Transverse colon (tissue), 4 donors: Measurements from ENCODE around the gene EPB42. TPM values are rescaled to one million over a fixed set of nuclear protein-coding genes. Genes with fewer than 3 reads are reported as not detected.

ENCODE experiments used
- DNase-seq: peaks from one replicate; pipeline ENCODE4 v3.0.0-alpha.2; 2019
- H3K27ac ChIP-seq, 4 donors: fragments of 200-600 bp; sonication (generic); 2 replicates each; pipeline ENCODE4 v1.5.1; 2016 to 2018; ENCODE audit warnings: inconsistent platforms in 4 of 4
- H3K27me3 ChIP-seq: fragments of 200-600 bp; sonication (generic); 2 replicates; pipeline ENCODE4 v1.5.1; 2017; ENCODE audit warnings: inconsistent platforms
- H3K36me3 ChIP-seq, 4 donors: fragments of 200-600 bp; sonication (generic); 2 replicates each; pipeline ENCODE4 v1.5.1; 2017 to 2019; ENCODE audit warnings: inconsistent platforms in 4 of 4
- H3K4me1 ChIP-seq, 4 donors: fragments of 200-600 bp; sonication (generic); 2 replicates each; pipeline ENCODE4 v1.5.1; 2017 to 2020; ENCODE audit warnings: inconsistent platforms in 4 of 4
- H3K4me3 ChIP-seq, 4 donors: fragments of 200-600 bp; sonication (generic); 1 replicate in 1 of 4; 2 replicates in 3 of 4; pipeline versions ENCODE4 v1.5.1 to v1.6.1; 2017 to 2019; ENCODE audit warnings: inconsistent platforms in 4 of 4
- H3K9me3 ChIP-seq, 2 donors: fragments of 200-600 bp; sonication (generic); 2 replicates each; pipeline ENCODE4 v1.5.1; 2017 to 2019; ENCODE audit warnings: inconsistent platforms in 2 of 2
- CTCF ChIP-seq, 5 experiments: fragments of 200-600 bp in 3 of 5; fragments of 450-650 bp in 2 of 5; sonication (generic) in 3 of 5; IDR thresholded peaks; 1 replicate in 2 of 5; 2 replicates in 3 of 5; pipeline ENCODE4 v1.5.1; 2016 to 2017; ENCODE audit warnings: antibody characterized with exemption in 5 of 5, inconsistent platforms in 3 of 5, mild to moderate bottlenecking in 2 of 5, moderate library complexity in 1 of 5
- EP300 ChIP-seq: sonication (generic); formaldehyde crosslinking; IDR thresholded peaks from one replicate; pipeline ENCODE4 v1.6.1; 2017; ENCODE audit warnings: antibody characterized with exemption, low read depth
- POLR2A ChIP-seq: fragments of 450-650 bp; IDR thresholded peaks from one replicate; pipeline ENCODE4 v1.6.1; 2016; ENCODE audit warnings: antibody characterized with exemption, mild to moderate bottlenecking, moderate library complexity
- POLR2AphosphoS5 ChIP-seq, 3 donors: sonication (generic); formaldehyde crosslinking; IDR thresholded peaks; one replicate each; pipeline ENCODE4 v1.6.1; 2016; ENCODE audit warnings: antibody characterized with exemption in 3 of 3
- WGBS, 2 donors: methylation state at CpG; one replicate each; pipeline ENCODE4 v1.1.5; 2018; ENCODE audit warnings: low coverage in 1 of 2; 5-methylcytosine and 5-hydroxymethylcytosine counted together
- in situ Hi-C, 4 donors: fragments of 200-750 bp; cut with MboI; loops; one replicate each; pipeline versions ENCODE4 v1.15.0 to v1.15.1; 2017; ENCODE audit warnings: low sequenced_read_pairs in 3 of 4, low pct_ligation_motif_present in 1 of 4, low pct_unique_long_range_greater_than_20kb in 1 of 4
- intact Hi-C: fragments of 100-400 bp; cut with DNase I; formaldehyde crosslinking; loops from one replicate; pipeline ENCODE4 v1.15.1; 2023; ENCODE audit warnings: low total_unique reads
- total RNA-seq, 4 donors: library from RNA; depleted of rRNA; stranded (reverse); fragments of >200 nt; gene quantifications; one replicate each; pipeline ENCODE4 v1.1.0, GENCODE V29; 2016

The EPB42 gene
- total RNA-seq, 4 donors from 2014 or later: not detected

- Histone ChIP-seq H3K27me3 (peaks cover 13% of the 10 kb centered on the region), H3K4me3 (no peak overlapping the region), H3K4me1 (no peaks in the 10 kb centered on the region), H3K9me3 (no peaks in the 10 kb centered on the region), H3K36me3 (no peaks in the 10 kb centered on the region), H3K27ac (no peak overlapping the region)
- no peak for TF ChIP-seq POLR2AphosphoS5 (IDR thresholded peaks at IDR 0.05)
- DNase-seq: no peak
- 75 to 80% methylated on average over 3 to 9 of the region's 9 CpGs for WGBS, 2 donors
- intact Hi-C loops: no loop called here
- in situ Hi-C loops: no loop called here
Observed at GRCh38 chr15:43210807-43211206, 10.0 kb downstream of the EPB42 start.

- no peaks in the 10 kb centered on the region for H3K4me1 ChIP-seq
- WGBS, 2 donors: 73 to 86% methylated on average over 3 to 15 of the region's 15 CpGs
- peaks cover 13% of the 10 kb centered on the region for H3K27me3 ChIP-seq
- no peak for DNase-seq
- H3K4me3 ChIP-seq: no peak overlapping the region
- no peaks in the 10 kb centered on the region for H3K9me3 ChIP-seq
- in situ Hi-C loops: no loop called here
- H3K36me3 ChIP-seq: no peaks in the 10 kb centered on the region
- TF ChIP-seq CTCF (IDR thresholded peaks at IDR 0.05): no peak
- no peak overlapping the region for H3K27ac ChIP-seq
- intact Hi-C loops: no loop called here
Observed at GRCh38 chr15:43210172-43210745, 10.6 kb downstream of the EPB42 start.

- WGBS, 2 donors: 74 to 100% methylated on average over 1 to 12 of the region's 13 CpGs
- intact Hi-C loops: no loop called here
Observed at GRCh38 chr15:43209059-43209824, 11.6 kb downstream of the EPB42 start.

GRCh38 chr15:43208052-43209002, 12.5 kb downstream of the EPB42 start:
- peaks cover 13% of the 10 kb centered on the region for H3K27me3 ChIP-seq
- H3K36me3 ChIP-seq: no peaks in the 10 kb centered on the region
- no peak overlapping the region for H3K27ac ChIP-seq
- 52 to 74% methylated on average over 4 to 23 of the region's 23 CpGs for WGBS, 2 donors
- TF ChIP-seq CTCF (IDR thresholded peaks at IDR 0.05) (no peak), POLR2AphosphoS5 (IDR thresholded peaks at IDR 0.05) (no peak), POLR2A (no peak), EP300 (no peak)
- H3K4me1 ChIP-seq: peaks cover 0 to 4% (median 0%) of the 10 kb centered on the region in 4 donors
- intact Hi-C loops (no loop called here), in situ Hi-C loops (no loop called here)
- H3K4me3 ChIP-seq: no peak overlapping the region
- H3K9me3 ChIP-seq: no peaks in the 10 kb centered on the region
- DNase-seq: no peak

More at GRCh38 chr15:43209059-43209824, 11.6 kb downstream of the EPB42 start:
- in situ Hi-C loops: no loop called here
- H3K36me3 ChIP-seq: no peaks in the 10 kb centered on the region
- H3K9me3 ChIP-seq: no peaks in the 10 kb centered on the region
- no peak overlapping the region for H3K27ac ChIP-seq
- DNase-seq: no peak
- TF ChIP-seq POLR2AphosphoS5 (IDR thresholded peaks at IDR 0.05): no peak
- no peak for TF ChIP-seq POLR2A
- no peak for TF ChIP-seq CTCF (IDR thresholded peaks at IDR 0.05)
- no peak for TF ChIP-seq EP300
- no peak overlapping the region for H3K4me3 ChIP-seq
- peaks cover 13% of the 10 kb centered on the region for H3K27me3 ChIP-seq
- peaks cover 0 to 4% (median 0%) of the 10 kb centered on the region in 4 donors for H3K4me1 ChIP-seq
